ENCODE data around the gene DLAT. TPM values are rescaled to one million over a fixed set of nuclear protein-coding genes. Genes with fewer than 3 reads are reported as not detected.

The DLAT gene
- total RNA-seq, 1 experiment from 2014 or later = 68.1 TPM

DNA sequence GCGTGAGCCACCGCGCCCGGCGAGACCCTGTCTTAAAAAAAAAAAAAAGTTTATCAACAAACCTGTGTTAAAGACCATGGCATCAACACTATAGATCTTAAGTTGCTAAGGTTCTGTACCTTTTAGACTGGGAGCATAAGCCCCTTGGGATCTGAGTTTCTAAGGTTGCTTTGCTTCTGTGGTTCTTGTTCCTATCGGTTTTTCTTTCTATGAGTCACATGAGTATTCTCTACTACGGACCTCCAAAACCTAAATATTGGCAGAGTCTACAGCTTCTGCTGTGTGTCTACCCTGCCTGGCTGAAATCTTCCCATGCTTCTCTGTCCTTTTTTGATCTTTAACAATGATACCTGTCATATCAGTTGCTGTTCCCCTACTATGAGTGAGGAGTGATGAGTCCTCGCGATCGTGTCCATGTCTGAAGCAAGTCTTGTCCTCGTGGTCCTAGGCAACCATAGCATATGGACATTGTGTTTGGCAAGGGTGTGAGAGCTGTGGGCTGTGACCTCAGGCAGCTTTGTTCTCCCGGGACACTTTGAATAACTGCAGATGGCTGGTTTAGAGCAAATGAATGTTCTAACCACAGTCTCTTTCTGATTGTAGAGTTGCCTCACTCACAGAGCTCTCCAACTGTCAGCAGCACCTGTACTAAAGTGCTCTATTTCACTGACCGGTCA, 9.0 kb upstream of the DLAT start:
- BruUV-seq (replicated peaks) = no TSS peak
- H3K4me1 ChIP-seq (ENCODE audit: control insufficient read depth in 1 of 2, insufficient read depth in 2 of 2, low read length in 2 of 2) = peaks cover 0 to 4% of the 10 kb centered on the region in 2 experiments; a peak in 1 of 4 replicates
- H3K27ac ChIP-seq (ENCODE audit: low read depth, low read length) = no peak overlapping the region
- H3K36me3 ChIP-seq (ENCODE audit: control insufficient read depth in 1 of 2, insufficient read depth in 2 of 2, low read length in 2 of 2) = peaks cover 0 to 8% of the 10 kb centered on the region in 2 experiments; a peak in 2 of 4 replicates
- ChIA-PET POLR2A (no interaction called here), RAD21 (ENCODE audit: low non-redundant PET in 1 of 2, low total read pairs in 2 of 2, uncharacterized antibody in 2 of 2, unreplicated experiment in 2 of 2) (no interaction called here), CTCF (no interaction called here)
- no peaks in the 10 kb centered on the region for H3K9me3 ChIP-seq (ENCODE audit: control insufficient read depth in 1 of 2, insufficient read depth in 1 of 2, low read depth in 1 of 2, low read length in 2 of 2)
- no peak for ATAC-seq
- TF ChIP-seq ELF1 (IDR thresholded peaks at IDR 0.05; ENCODE audit: borderline replicate concordance, low read depth) (no peak), ZNF274 (IDR thresholded peaks at IDR 0.05; ENCODE audit: low read depth, low read length) (no peak), POLR2A (IDR thresholded peaks at IDR 0.05; ENCODE audit: borderline replicate concordance, extremely low read depth, insufficient read depth, insufficient read length) (no peak), POLR2AphosphoS5 (IDR thresholded peaks at IDR 0.05; ENCODE audit: low read depth, low read length) (no peak), SRF (IDR thresholded peaks at IDR 0.05; ENCODE audit: low read depth) (no peak), CBX3 (IDR thresholded peaks at IDR 0.05; ENCODE audit: low read depth) (no peak)
- TF ChIP-seq, protein P1, sequence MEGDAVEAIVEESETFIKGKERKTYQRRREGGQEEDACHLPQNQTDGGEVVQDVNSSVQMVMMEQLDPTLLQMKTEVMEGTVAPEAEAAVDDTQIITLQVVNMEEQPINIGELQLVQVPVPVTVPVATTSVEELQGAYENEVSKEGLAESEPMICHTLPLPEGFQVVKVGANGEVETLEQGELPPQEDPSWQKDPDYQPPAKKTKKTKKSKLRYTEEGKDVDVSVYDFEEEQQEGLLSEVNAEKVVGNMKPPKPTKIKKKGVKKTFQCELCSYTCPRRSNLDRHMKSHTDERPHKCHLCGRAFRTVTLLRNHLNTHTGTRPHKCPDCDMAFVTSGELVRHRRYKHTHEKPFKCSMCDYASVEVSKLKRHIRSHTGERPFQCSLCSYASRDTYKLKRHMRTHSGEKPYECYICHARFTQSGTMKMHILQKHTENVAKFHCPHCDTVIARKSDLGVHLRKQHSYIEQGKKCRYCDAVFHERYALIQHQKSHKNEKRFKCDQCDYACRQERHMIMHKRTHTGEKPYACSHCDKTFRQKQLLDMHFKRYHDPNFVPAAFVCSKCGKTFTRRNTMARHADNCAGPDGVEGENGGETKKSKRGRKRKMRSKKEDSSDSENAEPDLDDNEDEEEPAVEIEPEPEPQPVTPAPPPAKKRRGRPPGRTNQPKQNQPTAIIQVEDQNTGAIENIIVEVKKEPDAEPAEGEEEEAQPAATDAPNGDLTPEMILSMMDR (IDR thresholded peaks at IDR 0.05 in 2 of 3, conservative IDR thresholded peaks at IDR 0.05 in 1 of 3; ENCODE audit: borderline replicate concordance in 1 of 3, insufficient read depth in 1 of 3, low read depth in 2 of 3, low read length in 2 of 3) = no peak
- TF ChIP-seq, protein P2, sequence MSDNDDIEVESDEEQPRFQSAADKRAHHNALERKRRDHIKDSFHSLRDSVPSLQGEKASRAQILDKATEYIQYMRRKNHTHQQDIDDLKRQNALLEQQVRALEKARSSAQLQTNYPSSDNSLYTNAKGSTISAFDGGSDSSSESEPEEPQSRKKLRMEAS (IDR thresholded peaks at IDR 0.05) = no peak
- H2AFZ ChIP-seq (ENCODE audit: low read depth, low read length, poor library complexity, severe bottlenecking) = no peak overlapping the region
- H3K9me2 ChIP-seq (ENCODE audit: insufficient read depth) = no peaks in the 10 kb centered on the region
- H3K27me3 ChIP-seq (ENCODE audit: insufficient read depth, low read length) = no peaks in the 10 kb centered on the region
- no peak overlapping the region for H3K9ac ChIP-seq (ENCODE audit: low read length)
- H3K4me2 ChIP-seq (ENCODE audit: low read length) = no peak overlapping the region
- intact Hi-C loops (cut with micrococcal nuclease) = no loop called here
- no peaks in the 10 kb centered on the region for H3K79me2 ChIP-seq (ENCODE audit: insufficient read depth, low read length)
- DNase-seq (ENCODE audit: low read depth, low spot score) = no peak
- no peaks in the 10 kb centered on the region for H4K20me1 ChIP-seq (ENCODE audit: insufficient read depth)
- no peak overlapping the region for H3K4me3 ChIP-seq (replicated peaks in 1 of 2; ENCODE audit: low read depth in 1 of 2, low read length in 2 of 2)

Data from HCT116 (cell line).